HG02870 (cell line): ENCODE data around the gene TARP.

Experiments
- ATAC-seq: cut with Tn5 transposase; IDR thresholded peaks from one replicate; pipeline ENCODE4 v1.9.1; 2021; ENCODE audit warnings: mild to moderate bottlenecking, moderate library complexity; ENCODE audit not compliant: unreplicated experiment

Gene TARP

DNA sequence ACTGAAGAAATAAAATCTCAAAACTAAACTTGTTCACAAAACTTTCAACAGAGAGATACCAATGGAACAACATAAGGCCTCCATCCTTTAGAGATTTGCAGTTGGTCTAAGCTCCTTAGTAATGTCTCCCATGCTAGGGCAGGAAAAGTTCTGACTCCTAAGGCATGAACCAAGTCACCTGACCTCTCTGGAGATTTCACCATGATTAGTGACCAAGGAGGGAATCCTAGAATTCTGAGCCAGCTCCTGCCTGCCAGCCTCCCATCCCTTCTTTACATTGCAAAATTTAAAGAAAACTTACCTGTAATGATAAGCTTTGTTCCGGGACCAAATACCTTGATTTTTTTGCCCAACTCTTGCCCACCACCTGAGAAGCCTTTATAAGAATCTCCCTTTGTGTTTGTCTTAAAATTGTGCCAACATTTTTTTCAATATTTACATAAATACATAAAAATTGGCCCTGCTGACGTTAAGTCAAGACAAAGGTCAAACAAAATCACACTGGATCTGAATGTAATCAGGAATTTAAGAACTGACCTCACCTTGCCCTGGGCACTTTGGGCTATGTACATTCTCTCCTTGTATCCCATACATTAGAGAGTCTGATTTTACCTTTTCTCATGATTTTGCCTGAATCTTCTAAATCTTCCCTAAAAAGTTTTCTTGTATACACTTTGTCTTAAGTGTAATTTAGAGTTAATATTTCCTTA lies at the start of gene TARP:
Gene TARP, minus strand, starts transcription at position 351 of the 710 bp plus-strand sequence.
- no peak for ATAC-seq

DNA sequence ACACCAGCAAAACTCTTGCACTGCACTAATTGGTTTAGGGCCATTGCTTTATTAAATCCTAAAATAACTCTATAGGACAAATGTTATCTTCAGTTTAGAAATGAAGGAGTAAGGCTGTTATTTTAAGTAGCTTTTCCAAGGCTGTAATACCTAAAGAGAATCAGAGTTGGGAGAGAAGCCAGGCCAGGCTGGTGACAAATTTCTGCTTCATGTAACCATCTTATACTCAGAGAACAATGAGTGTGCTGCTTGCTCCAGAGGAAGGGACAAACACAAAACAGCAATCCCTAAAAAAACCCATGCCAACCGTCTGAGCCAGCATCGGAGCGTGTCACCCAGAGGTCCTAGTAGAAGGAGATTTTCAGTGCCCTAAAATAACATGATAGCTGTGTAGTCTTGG lies 49.7 kb upstream of the TARP start:
- no peak for ATAC-seq

DNA sequence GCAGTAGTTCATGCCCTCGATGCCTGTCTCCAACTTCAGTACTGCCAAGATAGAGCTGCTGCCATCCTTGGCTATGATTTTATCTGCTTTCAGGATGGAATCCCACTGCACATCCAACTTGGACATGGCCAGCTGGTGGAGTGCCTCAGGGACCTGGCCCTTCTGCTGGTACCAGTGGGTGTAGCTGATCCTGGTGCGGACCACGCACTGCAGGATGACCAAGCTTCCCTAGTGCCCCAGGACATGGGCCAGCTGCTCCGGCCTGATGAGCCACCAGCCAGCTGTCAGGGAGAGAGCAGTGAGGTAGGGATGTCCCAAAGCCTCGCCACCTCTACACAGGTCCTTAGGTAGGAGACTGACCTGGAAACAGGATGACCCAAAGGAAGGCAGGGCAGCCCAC lies 49.0 kb upstream of the TARP start:
- ATAC-seq = no peak

DNA sequence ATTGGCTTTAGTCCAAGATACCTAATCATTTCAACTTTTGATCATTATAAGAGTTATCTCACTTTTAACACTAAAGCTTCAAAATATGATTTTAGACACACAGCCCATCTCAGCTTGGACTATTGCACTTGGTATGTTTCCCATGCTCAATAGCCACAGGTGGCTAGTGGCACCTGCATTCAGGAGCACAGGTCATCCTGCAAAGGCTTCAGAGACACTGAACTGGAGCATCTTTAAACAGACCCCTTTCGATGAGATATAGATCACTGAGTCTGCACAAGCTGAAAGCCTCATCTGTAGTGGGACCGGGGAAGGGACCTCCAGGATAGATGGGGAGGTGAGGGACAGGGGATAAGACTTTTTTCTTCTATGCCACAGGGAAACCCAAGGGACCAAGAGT lies 48.5 kb upstream of the TARP start:
- ATAC-seq = no peak

DNA sequence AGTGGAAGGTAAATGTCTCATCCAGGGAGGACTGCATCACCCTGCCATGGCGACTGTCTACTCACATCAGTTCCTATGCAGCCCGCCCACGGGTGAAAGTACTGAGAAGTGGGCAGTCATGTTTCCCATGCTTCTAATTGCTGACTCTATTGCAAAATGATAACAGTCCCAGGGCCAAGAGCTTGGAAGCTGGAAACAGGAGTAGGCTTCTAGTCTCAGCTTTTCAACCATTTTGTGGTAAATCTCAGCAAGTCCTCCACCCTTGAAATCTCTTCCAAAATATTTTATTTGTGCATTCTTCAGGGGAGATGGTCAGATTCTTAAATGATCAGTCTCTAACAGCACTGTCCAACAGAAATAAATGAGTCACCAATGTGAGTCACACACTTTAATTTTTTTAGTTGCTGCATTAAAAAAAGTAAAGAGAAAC lies 48.1 kb upstream of the TARP start:
- ATAC-seq = no peak

DNA sequence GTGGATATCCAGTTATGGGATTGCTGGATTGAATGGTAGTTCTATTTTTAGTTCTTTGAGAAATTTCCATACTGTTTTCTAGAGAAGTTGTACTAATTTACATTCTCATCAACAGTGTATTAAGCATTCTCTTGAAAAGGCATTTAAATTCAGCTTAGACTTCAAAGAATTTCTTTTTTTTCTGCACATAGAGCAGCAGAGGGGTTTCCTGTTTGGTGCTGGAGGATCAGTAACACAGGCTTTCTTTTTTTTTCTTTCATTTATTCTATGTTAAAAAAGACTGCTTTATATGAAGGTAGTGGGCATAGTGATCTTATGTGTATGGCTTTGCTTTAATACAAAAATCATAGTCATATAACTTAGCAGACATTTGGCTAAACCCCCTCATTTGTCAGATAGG lies 47.6 kb upstream of the TARP start:
- ATAC-seq = no peak

DNA sequence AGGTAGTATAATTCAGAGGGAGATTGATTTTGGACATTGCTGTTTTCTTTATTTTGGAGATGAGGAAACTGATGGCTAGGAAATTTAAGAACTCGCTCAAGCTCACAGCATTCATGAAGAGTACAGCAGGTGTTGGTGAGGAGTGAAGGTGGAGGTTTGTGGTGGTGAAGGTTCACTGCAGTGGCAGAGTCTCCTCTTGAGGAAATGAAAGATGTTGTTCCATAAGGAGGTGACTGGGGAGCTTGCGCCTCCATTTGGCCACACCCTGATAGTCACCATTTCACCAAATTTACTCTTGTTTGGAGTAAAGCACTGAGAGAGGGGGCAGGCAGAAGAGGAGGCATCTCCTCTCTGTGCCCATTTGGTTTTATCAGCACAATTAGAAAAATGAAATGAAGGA lies 46.4 kb upstream of the TARP start:
- ATAC-seq = no peak

DNA sequence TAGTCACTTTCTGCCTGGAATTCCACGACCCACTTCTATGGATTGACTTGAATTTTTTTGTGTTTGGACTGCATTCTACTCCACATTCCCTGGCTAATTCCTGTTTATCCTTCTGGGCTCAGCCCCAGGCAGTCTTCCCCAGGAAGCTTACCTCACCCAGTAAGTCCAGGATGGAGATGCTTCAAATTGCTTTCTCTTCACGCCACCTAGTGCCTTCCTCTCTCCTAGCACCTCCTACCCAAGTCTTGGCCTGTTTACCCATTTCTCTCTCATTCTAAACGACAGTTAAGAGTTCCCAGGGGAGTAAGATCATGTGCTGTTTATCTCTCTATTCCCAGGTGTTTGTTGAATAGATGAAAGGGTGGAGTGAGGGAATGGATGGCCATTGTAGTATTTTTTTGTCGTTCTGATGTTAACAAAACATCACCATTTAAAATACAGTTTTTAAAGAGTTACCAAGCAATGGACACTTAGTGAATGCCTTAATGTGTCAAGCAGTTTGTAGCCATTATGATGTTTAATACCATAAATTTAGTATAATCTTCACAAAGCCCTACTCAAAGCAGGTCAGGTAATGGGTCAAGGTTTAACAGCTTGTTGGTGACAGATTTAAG lies 45.5 kb upstream of the TARP start:
- peak; percentile 82 for ATAC-seq

DNA sequence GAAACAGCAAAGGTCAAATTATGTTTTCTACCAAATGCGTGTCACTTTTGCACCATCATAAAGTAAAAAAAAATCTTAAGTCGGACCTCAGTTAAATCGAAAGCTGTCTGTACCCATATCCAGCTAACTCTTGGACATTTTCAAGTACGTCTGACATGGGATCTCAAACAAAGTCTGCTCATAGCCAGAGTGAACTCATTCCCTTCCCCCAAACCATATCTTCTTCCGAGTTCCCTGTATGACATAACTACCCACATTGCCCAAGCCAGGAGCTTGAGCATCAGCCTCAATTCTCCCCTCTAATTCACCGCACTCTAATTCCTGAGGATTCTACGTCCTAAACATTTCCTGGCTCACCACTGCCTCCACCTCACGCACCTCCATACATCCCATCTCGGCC lies 44.8 kb upstream of the TARP start:
- no peak for ATAC-seq

DNA sequence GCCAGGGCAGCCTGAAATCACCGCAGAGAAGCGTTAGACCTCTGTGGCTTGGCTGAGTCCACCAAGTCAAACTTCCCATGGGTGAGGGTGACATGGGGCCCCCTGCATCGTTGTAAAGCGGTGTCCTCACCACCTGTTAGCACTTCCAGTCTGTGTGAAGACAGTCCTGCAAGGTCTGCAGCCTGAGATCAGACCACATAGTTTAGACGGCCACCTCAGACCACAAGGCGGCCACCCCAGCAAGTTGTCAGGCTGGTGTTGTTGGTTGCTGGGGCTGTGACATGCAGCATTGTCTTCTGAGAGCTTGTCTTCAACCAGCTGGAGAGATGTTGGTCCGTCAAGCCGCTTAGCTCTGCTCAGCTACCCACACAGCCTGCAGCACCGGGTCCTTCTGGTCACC lies 44.1 kb upstream of the TARP start:
- ATAC-seq = peak; percentile 50

DNA sequence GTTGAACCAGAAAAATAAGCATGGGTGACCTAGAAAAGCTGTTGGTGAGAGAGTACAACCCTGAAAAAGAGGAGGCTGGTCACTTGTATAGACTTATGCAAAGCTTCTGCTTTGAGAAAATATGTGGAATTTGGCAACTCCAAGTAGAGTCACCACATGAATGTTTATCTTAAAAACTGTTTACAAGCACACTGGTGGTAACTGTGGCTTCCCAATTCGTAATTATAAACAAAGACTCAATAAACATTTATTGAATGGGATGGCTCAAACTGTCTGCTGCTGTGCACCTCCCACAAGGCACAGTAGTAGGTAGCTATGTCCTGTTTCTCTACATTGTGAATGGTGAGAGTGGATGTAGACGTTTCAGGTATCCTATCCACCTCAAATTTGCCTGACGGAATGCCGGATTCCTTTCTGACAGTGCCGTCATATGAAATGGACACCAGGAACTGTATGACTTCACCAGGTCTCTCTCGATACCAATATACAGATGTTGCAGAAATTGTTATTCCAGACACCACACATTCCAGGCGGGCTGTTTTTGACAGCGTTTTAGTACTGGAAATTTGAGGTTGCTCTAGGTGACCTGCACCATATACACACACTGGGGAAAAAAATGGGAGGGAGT lies 43.4 kb upstream of the TARP start:
- no peak for ATAC-seq

DNA sequence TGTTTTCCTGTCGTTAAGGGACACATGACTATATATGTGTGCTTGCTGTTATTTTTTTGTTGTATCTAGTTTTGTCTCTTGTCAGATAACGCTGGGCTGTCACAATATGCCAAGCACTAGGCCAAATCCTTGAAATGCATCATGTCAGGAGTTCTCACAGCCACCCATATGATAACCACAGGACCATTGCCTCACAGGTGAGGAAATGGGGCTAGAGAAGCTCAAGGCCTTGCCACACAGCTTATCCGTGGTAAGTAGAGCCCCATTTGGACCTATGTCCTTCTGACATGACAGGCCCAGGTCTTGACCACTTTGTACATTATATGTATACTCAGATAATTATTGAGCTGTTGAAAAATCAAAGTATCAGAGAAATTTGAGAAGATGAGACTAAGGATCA lies 42.0 kb upstream of the TARP start:
- no peak for ATAC-seq

DNA sequence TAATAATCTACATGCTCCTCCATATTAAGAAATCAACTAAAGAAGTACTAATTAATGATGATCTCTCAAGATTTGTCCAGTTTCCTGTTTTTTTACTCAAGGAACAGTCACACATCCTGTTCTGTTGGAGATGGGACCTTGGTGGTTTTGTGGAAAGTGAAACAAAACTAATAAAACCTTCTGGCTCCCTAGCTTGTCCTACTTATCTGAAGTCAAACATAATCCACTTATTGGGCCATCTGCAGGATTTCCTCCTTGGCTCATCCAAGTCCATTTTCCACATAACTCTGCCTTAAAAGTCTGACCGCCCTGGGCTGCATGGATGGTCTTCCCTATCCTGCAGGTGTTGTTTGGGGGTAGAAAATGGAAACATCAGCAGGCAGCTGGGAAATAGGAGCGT lies 39.4 kb upstream of the TARP start:
- no peak for ATAC-seq

DNA sequence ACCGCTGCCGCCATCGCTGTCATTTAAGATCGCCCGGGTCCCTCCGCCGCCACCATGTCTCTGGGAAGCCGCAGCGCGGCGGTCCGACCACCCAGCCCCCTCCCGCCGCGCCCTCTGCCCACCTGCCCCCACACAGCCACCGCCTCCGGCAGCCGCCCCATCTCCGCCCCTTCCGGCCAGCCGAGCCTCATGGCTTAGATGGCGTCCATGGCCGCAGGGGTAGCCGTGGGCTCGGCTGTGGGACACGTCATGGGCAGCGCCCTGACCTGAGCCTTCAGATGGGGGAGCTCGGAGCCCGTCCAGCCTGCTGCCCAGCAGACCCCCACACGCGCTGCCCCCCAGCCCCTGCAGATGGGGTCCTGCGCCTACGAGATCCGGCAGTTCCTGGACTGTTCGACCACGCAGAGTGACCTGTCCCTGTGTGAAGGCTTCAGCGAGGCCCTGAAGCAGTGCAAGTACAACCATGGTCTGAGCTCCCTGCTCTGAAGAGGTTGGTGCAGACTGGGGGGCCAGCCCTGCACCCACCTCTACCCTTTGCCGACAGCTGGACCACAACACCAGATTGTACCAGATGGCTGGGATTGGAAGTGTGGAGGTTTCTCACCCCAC lies 38.0 kb upstream of the TARP start:
- ATAC-seq = peak; percentile 74

DNA sequence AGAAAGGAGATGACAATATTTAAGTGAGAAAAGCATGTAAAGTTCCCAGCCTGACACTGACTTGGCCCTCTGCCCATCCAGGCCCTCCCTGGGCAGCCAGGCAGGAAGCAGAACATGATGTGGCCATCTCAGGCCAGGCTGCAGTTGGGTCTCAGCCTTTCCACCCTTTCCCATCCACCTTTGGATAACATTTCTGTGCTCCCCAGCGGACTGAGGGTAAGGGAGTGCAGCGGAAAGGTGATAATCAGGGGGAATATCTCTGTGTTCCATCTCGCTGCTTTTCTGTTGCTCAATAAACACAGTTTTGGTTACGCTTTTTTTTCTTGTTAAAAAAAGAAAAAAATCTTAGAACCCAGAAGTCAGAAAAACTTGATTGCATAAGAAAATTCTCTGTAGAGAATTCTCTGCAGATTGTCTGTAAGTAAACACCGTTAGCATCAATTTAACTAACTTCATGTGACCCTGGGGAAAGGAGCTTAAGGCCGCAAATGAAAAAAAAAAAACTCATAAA lies 37.2 kb upstream of the TARP start:
- no peak for ATAC-seq

DNA sequence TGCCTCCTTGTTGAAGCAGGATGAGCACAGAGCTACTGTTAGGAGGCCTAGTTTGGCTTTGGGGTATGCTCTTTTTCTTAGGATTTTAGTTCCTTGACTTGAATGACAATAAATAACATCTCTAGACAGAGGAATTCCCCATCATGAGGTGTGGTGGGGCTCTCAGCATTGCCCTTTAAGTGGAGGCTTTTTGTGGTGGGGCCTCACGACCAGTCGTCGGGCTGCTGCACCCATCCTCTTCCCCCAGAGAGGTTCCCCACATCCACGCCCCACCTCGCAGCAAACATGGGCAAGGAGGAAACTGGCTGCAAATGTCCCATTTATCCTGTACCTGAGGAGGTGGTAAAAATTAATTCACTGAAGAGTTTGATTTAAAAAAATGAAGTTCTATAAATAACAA lies 36.1 kb upstream of the TARP start:
- ATAC-seq = no peak

DNA sequence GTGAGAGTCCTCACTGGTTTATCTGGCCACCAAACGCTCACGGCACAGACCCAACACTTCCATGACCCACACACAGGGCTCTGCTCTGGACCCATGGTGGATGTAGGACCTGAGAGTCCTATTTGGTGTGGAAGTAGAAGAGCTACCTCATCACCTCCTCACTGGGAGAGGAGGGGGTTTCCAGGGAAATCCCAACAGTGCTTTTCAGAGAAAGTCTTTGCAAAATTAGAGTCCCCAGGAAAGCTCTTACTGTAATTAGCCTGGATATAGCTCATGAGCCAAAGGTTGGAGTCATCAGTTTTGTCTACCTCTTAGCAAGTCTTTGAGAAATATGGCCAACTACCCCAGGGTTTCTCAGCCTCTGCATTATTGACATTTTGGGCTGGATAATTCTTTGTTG lies 34.7 kb upstream of the TARP start:
- ATAC-seq = no peak

DNA sequence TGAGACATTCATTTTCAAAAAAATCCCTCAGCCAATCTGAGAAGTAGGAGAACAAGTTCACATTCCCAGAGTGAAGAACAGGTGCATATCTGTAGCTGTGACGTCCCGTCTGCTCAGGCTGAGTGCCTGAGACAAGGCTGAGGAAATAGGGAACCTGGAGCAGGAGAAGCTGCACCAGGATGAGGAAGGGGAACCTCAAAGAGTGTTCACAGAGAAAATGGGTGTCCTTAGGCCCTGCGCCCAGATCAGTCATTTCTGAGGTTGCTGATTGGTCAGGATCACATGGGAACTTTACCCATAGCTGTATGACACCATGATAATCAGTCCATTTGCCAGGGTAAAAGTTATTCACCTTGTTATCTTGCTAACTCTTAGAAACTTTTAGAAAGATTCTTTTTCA lies 34.2 kb upstream of the TARP start:
- ATAC-seq = no peak

DNA sequence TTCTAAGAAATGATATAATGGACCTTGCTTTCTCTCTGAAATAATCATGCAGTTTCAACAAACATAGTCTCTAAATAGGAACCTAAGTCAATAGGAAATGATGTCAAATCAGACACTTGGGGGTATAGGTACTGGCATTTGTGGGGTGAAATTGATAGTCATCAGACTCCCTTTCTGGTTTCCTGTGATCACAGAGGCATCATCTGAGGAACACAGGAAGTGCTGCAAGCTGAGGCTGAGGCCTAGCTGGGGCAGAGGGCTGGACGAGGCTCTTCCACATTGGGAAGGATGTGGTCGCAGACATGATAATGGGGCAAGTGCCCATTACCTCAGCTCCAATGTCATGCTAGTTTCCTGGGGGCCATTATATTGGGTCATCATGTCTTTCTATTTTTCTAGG lies 33.5 kb upstream of the TARP start:
- ATAC-seq = no peak

DNA sequence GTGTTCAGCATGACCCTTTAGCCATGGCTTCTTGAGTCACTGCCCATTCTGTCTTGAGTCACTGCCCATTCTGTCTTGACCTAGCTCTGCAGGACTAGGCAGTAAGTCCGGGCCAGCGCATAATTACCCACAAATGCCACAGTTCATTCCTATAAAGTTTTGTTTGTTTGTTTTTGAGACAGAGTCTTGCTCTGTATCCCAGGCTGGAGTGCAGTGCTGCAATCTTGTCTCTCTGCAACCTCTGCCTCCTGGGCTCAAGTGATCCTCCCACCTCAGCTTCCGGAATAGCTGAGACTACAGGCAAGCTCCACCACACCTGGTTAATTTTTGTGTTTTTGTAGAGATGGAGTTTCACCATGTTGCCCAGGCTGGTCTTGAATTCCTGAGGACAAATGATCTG lies 32.7 kb upstream of the TARP start:
- no peak for ATAC-seq

DNA sequence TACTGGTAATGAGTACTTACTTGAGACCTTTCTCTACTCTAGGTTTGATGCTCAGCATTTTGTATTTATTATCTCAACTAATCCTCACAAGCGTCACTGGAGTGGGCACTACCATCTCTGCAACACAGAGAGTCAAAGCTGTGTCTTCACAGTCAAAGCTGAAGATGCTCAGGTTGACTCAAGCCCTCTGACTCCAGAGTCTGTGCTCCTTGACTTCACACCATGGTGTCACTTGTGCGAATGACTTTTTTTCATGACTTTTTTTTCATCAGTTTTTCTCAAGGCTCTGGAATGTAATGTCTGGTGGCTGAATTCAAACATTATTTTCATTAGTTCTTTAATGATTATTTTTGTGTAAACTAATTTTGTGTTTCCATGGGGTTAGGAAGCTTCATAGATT lies 30.4 kb upstream of the TARP start:
- no peak for ATAC-seq

DNA sequence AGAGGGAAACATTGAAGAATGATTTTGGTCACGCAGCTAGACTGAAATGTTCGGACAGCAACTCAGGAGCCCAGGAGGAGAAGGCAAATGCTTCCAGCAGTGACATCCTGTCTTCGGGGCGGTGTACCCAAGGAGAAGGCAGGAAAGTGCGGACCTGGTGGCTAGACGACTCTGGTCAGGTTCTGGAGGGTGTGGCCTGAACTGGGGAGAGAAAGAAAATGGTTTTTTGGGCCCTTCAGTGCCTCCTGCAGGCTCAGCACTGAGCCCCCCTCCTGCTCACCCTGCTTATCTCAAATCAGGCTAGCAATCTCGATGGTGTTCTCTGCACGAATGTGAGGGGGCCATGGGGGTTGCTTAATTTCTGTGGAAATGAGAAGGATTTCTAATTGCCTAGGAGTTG lies 26.7 kb upstream of the TARP start:
- no peak for ATAC-seq
